ENCODE results near the gene COA8. TPM values are rescaled to one million over a fixed set of nuclear protein-coding genes. Genes with fewer than 3 reads are reported as not detected.

Gene COA8
- polyA plus RNA-seq, 4 donors = 39.1 to 48.1 (median 44.2) TPM

- DNase-seq (ENCODE audit: low read depth in 4 of 4, low spot score in 2 of 4) = no peak
Measured at GRCh38 chr14:103616635-103617300, 54.0 kb downstream of the COA8 start.

GRCh38 chr14:103619057-103619456 is 56.3 kb downstream of the COA8 start:
- no peak for DNase-seq (ENCODE audit: low read depth in 4 of 4, low spot score in 2 of 4)

GRCh38 chr14:103621860-103622259 is 59.1 kb downstream of the COA8 start:
- DNase-seq (ENCODE audit: low read depth in 4 of 4, low spot score in 2 of 4) = no peak

GRCh38 chr14:103623308-103623707 is 60.5 kb downstream of the COA8 start:
- no peak for DNase-seq (ENCODE audit: low read depth in 4 of 4, low spot score in 2 of 4)

- no peak for DNase-seq (ENCODE audit: low read depth in 4 of 4, low spot score in 2 of 4)
Measured at GRCh38 chr14:103623883-103624482, 61.2 kb downstream of the COA8 start.

GRCh38 chr14:103624860-103625259 is 62.1 kb downstream of the COA8 start:
- no peak for DNase-seq (ENCODE audit: low read depth in 4 of 4, low spot score in 2 of 4)

GRCh38 chr14:103625356-103626095 is 62.8 kb downstream of the COA8 start:
- DNase-seq (ENCODE audit: low read depth in 4 of 4, low spot score in 2 of 4) = no peak

- DNase-seq (ENCODE audit: low read depth in 4 of 4, low spot score in 2 of 4) = no peak
Measured at GRCh38 chr14:103626146-103626850, 63.5 kb downstream of the COA8 start.

GRCh38 chr14:103627073-103628025 is 64.6 kb downstream of the COA8 start:
- DNase-seq (ENCODE audit: low read depth in 4 of 4, low spot score in 2 of 4) = no peak

GRCh38 chr14:103628221-103628683 is 65.5 kb downstream of the COA8 start:
- DNase-seq (ENCODE audit: low read depth in 4 of 4, low spot score in 2 of 4) = no peak

- peak; percentile 50 to 71 (median 69) for DNase-seq (ENCODE audit: low read depth in 4 of 4, low spot score in 2 of 4)
Measured at GRCh38 chr14:103628684-103629502, 66.1 kb downstream of the COA8 start, which contains the start of gene KLC1. Gene KLC1, plus strand, starts transcription at chr14:103629211. Its CDS starts 25,354 bp downstream, at chr14:103654565.

GRCh38 chr14:103629503-103630121 is 66.9 kb downstream of the COA8 start:
- no peak for DNase-seq (ENCODE audit: low read depth in 4 of 4, low spot score in 2 of 4)

GRCh38 chr14:103630364-103631108 is 67.8 kb downstream of the COA8 start:
- DNase-seq (ENCODE audit: low read depth in 4 of 4, low spot score in 2 of 4) = no peak

- no peak for DNase-seq (ENCODE audit: low read depth in 4 of 4, low spot score in 2 of 4)
Measured at GRCh38 chr14:103633391-103633790, 70.6 kb downstream of the COA8 start.

- DNase-seq (ENCODE audit: low read depth in 4 of 4, low spot score in 2 of 4) = no peak
Measured at GRCh38 chr14:103634156-103634555, 71.4 kb downstream of the COA8 start.

- no peak for DNase-seq (ENCODE audit: low read depth in 4 of 4, low spot score in 2 of 4)
Measured at GRCh38 chr14:103638594-103638993, 75.8 kb downstream of the COA8 start.
